Endothelial cell (in vitro differentiated cells): ENCODE data around the gene CD248. TPM values are rescaled to one million over a fixed set of nuclear protein-coding genes. Genes with fewer than 3 reads are reported as not detected.

Experiments
- DNase-seq: peaks from one replicate; pipeline ENCODE4 v3.0.0; 2021; ENCODE audit warnings: low spot score
- H3K27ac Mint-ChIP-seq: one replicate; pipeline ENCODE4 v1.8.0; 2021; ENCODE audit warnings: mixed read lengths, inconsistent platforms; ENCODE audit not compliant: unreplicated experiment
- H3K27me3 Mint-ChIP-seq: one replicate; pipeline ENCODE4 v1.8.0; 2021; ENCODE audit warnings: mild to moderate bottlenecking, moderate library complexity, mixed read lengths, inconsistent platforms; ENCODE audit not compliant: unreplicated experiment
- H3K36me3 Mint-ChIP-seq: one replicate; pipeline ENCODE4 v1.8.0; 2021; ENCODE audit warnings: mild to moderate bottlenecking, low read depth, mixed read lengths, inconsistent platforms; ENCODE audit not compliant: unreplicated experiment
- H3K4me1 Mint-ChIP-seq: one replicate; pipeline ENCODE4 v1.8.0; 2021; ENCODE audit warnings: mild to moderate bottlenecking, mixed read lengths, inconsistent platforms; ENCODE audit not compliant: unreplicated experiment
- H3K4me3 Mint-ChIP-seq: one replicate; pipeline ENCODE4 v1.8.0; 2021; ENCODE audit warnings: mild to moderate bottlenecking, mixed read lengths, inconsistent platforms; ENCODE audit not compliant: unreplicated experiment
- H3K9me3 Mint-ChIP-seq: one replicate; pipeline ENCODE4 v1.8.0; 2021; ENCODE audit warnings: mixed read lengths, inconsistent platforms; ENCODE audit not compliant: unreplicated experiment
- CTCF ChIP-seq: fragments of 200-600 bp; sonication (generic); IDR thresholded peaks from one replicate; pipeline ENCODE4 v1.5.0; 2021; ENCODE audit warnings: antibody characterized with exemption; ENCODE audit not compliant: unreplicated experiment
- total RNA-seq: library from RNA; stranded (reverse); fragmentation: NEBNext Ultra II Directional; extraction: Animal tissue kit (Norgen Biotek cat#: 25700); gene quantifications from one replicate; pipeline ENCODE4 v1.2.1, GENCODE V29; 2021; ENCODE audit not compliant: unreplicated experiment

The CD248 gene
- total RNA-seq, 1 donor from 2014 or later = 2.9 TPM

- peaks cover 17% of the 10 kb centered on the region for H3K4me1 Mint-ChIP-seq
- H3K9me3 Mint-ChIP-seq = no peaks in the 10 kb centered on the region
- peaks cover 3% of the 10 kb centered on the region for H3K36me3 Mint-ChIP-seq
- no peak overlapping the region for H3K4me3 Mint-ChIP-seq
- TF ChIP-seq CTCF = no peak
- peaks cover 21% of the 10 kb centered on the region for H3K27me3 Mint-ChIP-seq
- no peak for DNase-seq
- H3K27ac Mint-ChIP-seq = no peak overlapping the region
These were observed 6.5 kb downstream of the CD248 start for GRCh38 chr11:66310324-66310723.

DNA sequence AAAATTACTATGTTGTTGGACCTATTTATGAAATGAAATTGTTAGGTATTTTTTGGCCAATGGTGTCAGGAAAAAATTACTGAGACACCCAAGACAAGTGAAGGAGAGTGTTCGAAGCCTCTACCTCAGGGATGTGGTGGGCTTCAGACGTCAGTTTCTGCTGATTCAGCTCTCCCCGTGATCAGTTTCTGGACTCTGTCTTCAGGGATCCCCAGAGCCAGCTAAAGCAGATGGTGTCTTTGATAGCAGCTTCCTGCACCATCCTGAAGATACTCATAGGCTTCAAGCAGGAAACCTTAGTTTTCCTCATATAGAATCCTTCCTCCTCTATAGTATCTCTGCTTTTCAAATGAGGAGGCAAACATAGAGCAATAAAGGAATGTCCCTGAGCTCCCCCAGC is 7.4 kb downstream of the CD248 start:
- Mint-ChIP-seq H3K36me3 (no peaks in the 10 kb centered on the region), H3K27me3 (peaks cover 16% of the 10 kb centered on the region), H3K9me3 (no peaks in the 10 kb centered on the region), H3K4me3 (no peak overlapping the region), H3K4me1 (peaks cover 13% of the 10 kb centered on the region), H3K27ac (no peak overlapping the region)
- DNase-seq = no peak
- TF ChIP-seq CTCF = no peak

GRCh38 chr11:66302656-66303055 is 14.2 kb downstream of the CD248 start:
- DNase-seq = no peak
- no peak overlapping the region for H3K27ac Mint-ChIP-seq
- no peak overlapping the region for H3K4me3 Mint-ChIP-seq
- H3K4me1 Mint-ChIP-seq = no peaks in the 10 kb centered on the region
- H3K36me3 Mint-ChIP-seq = no peaks in the 10 kb centered on the region
- no peaks in the 10 kb centered on the region for H3K9me3 Mint-ChIP-seq
- TF ChIP-seq CTCF = no peak
- no peaks in the 10 kb centered on the region for H3K27me3 Mint-ChIP-seq

DNA sequence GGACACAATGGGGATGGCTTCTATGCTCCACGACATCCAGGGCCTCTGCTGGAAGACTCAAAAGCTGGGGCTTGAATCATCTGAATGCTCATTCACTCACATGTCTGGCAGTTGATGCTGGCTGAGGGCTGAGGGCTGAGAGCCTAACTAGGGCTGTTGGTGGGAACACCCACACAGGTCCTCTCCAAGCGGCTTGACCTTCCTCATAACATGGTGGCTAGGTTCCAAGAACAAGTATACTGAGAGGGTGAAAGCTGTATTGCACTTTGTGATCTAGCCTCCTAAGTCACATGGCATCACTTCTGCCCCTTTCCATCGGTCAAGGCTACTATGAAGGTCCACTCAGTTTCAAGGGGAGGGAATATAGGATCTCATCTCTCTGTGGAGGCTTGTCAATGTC is 17.7 kb downstream of the CD248 start:
- H3K4me1 Mint-ChIP-seq = no peaks in the 10 kb centered on the region
- no peaks in the 10 kb centered on the region for H3K9me3 Mint-ChIP-seq
- H3K4me3 Mint-ChIP-seq = no peak overlapping the region
- H3K27ac Mint-ChIP-seq = no peak overlapping the region
- H3K36me3 Mint-ChIP-seq = no peaks in the 10 kb centered on the region
- no peak for TF ChIP-seq CTCF
- peaks cover 5% of the 10 kb centered on the region for H3K27me3 Mint-ChIP-seq
- no peak for DNase-seq

- Mint-ChIP-seq H3K36me3 (peaks cover 3% of the 10 kb centered on the region), H3K27me3 (peaks cover 13% of the 10 kb centered on the region), H3K9me3 (no peaks in the 10 kb centered on the region), H3K27ac (no peak overlapping the region), H3K4me3 (no peak overlapping the region), H3K4me1 (no peaks in the 10 kb centered on the region)
- DNase-seq = no peak
- TF ChIP-seq CTCF = no peak
These were observed 19.2 kb downstream of the CD248 start for GRCh38 chr11:66297610-66298009.
